Transverse colon (tissue), 4 donors: Measurements from ENCODE around the gene EIF3F.

ENCODE experiments used
- POLR2AphosphoS5 ChIP-seq, 3 donors: sonication (generic); formaldehyde crosslinking; IDR thresholded peaks; one replicate each; pipeline ENCODE4 v1.6.1; 2016; ENCODE audit warnings: antibody characterized with exemption in 3 of 3
- TF ChIP-seq, protein P1 (sequence below), 5 experiments: fragments of 200-600 bp in 3 of 5; fragments of 450-650 bp in 2 of 5; sonication (generic) in 3 of 5; IDR thresholded peaks; 1 replicate in 2 of 5; 2 replicates in 3 of 5; pipeline ENCODE4 v1.5.1; 2016 to 2017; ENCODE audit warnings: antibody characterized with exemption in 5 of 5, inconsistent platforms in 3 of 5, mild to moderate bottlenecking in 2 of 5, moderate library complexity in 1 of 5

DNA sequence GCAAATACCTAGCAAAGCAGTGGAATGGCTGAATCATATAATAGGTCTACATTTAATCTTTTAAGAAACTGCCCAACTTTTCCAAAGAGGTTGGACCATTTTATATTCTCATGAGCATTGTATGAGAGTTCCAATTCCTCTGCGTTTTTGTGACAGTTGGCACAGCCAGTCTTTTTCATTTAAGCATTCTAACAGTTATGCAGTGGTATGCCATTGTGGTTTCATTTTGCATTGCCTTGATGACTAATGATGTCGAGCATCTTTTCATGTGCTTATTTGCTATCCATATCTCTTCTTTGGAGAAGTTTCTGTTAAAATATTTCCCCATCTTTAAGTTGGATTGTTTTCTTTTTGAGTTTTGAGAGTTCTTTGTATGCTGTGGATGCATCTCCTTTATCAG, 38.7 kb downstream of the EIF3F start:
- TF ChIP-seq POLR2AphosphoS5 (IDR thresholded peaks at IDR 0.05) = no peak
- TF ChIP-seq, protein P1, sequence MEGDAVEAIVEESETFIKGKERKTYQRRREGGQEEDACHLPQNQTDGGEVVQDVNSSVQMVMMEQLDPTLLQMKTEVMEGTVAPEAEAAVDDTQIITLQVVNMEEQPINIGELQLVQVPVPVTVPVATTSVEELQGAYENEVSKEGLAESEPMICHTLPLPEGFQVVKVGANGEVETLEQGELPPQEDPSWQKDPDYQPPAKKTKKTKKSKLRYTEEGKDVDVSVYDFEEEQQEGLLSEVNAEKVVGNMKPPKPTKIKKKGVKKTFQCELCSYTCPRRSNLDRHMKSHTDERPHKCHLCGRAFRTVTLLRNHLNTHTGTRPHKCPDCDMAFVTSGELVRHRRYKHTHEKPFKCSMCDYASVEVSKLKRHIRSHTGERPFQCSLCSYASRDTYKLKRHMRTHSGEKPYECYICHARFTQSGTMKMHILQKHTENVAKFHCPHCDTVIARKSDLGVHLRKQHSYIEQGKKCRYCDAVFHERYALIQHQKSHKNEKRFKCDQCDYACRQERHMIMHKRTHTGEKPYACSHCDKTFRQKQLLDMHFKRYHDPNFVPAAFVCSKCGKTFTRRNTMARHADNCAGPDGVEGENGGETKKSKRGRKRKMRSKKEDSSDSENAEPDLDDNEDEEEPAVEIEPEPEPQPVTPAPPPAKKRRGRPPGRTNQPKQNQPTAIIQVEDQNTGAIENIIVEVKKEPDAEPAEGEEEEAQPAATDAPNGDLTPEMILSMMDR (IDR thresholded peaks at IDR 0.05) = no peak
